HL-60 (cell line): ENCODE data around the gene RALB.

Experiments used
- DNase-seq, 2 experiments: peaks; one replicate each; pipeline ENCODE4 v3.0.0-alpha.2; 2010 to 2020; ENCODE audit warnings: low read depth in 1 of 2, low spot score in 1 of 2
- H3K27ac ChIP-seq: fragments of 250-450 bp; sonication (Bioruptor Pico); replicated peaks from 2 replicates; pipeline ENCODE4 v1.5.1; 2020; ENCODE audit warnings: mild to moderate bottlenecking, moderate library complexity
- H3K27me3 ChIP-seq: fragments of 250-450 bp; sonication (Bioruptor Pico); 2 replicates; pipeline ENCODE4 v1.5.1; 2021; ENCODE audit warnings: mild to moderate bottlenecking, moderate library complexity; ENCODE audit not compliant: insufficient read depth, poor library complexity, severe bottlenecking
- H3K4me3 ChIP-seq: replicated peaks from 2 replicates; pipeline ENCODE4 v1.5.1; 2011; ENCODE audit warnings: mild to moderate bottlenecking, control low read depth, low read length; ENCODE audit not compliant: insufficient read depth
- CTCF ChIP-seq: IDR thresholded peaks from one replicate; pipeline ENCODE4 v1.5.1; 2011; ENCODE audit warnings: low read length, control low read depth, inconsistent platforms; ENCODE audit not compliant: insufficient read depth
- GABPA ChIP-seq: IDR thresholded peaks from 2 replicates; pipeline ENCODE4 v1.6.1; 2012; ENCODE audit warnings: low read depth
- POLR2AphosphoS5 ChIP-seq: IDR thresholded peaks from 2 replicates; pipeline ENCODE4 v1.6.1; 2012; ENCODE audit warnings: low read depth
- REST ChIP-seq: IDR thresholded peaks from 2 replicates; pipeline ENCODE4 v1.6.1; 2012; ENCODE audit warnings: low read depth; ENCODE audit not compliant: insufficient replicate concordance
- SPI1 ChIP-seq: IDR thresholded peaks from 2 replicates; pipeline ENCODE4 v1.6.1; 2012; ENCODE audit warnings: low read depth, mild to moderate bottlenecking, borderline replicate concordance

Gene RALB

GRCh38 chr2:120299561-120299960, 46.9 kb downstream of the RALB start:
- H3K27ac ChIP-seq: no peak overlapping the region
- DNase-seq: no peak
- no peak overlapping the region for H3K4me3 ChIP-seq
- TF ChIP-seq CTCF (no peak), GABPA (no peak), REST (no peak)
- H3K27me3 ChIP-seq: no peaks in the 10 kb centered on the region

GRCh38 chr2:120300385-120300784, 47.7 kb downstream of the RALB start:
- no peak for DNase-seq
- TF ChIP-seq GABPA (no peak), SPI1 (no peak), CTCF (no peak), POLR2AphosphoS5 (no peak), REST (no peak)
- Histone ChIP-seq H3K27ac (no peak overlapping the region), H3K27me3 (no peaks in the 10 kb centered on the region), H3K4me3 (no peak overlapping the region)

- no peak overlapping the region for H3K27ac ChIP-seq
- TF ChIP-seq CTCF: no peak
- TF ChIP-seq SPI1: no peak
- no peaks in the 10 kb centered on the region for H3K27me3 ChIP-seq
- no peak for DNase-seq
- H3K4me3 ChIP-seq: no peak overlapping the region
These were observed 48.6 kb downstream of the RALB start for GRCh38 chr2:120301284-120301683.

GRCh38 chr2:120302301-120302700, 49.6 kb downstream of the RALB start:
- DNase-seq: no peak
- Histone ChIP-seq H3K27ac (no peak overlapping the region), H3K27me3 (no peaks in the 10 kb centered on the region), H3K4me3 (no peak overlapping the region)
- TF ChIP-seq REST (no peak), GABPA (no peak), CTCF (no peak), SPI1 (no peak), POLR2AphosphoS5 (no peak)
